Measurements from ENCODE around the gene CENPE. TPM values are rescaled to one million over a fixed set of nuclear protein-coding genes. Genes with fewer than 3 reads are reported as not detected.

The CENPE gene
- total and polyA plus RNA-seq, 12 donors, result 0.09 to 2.6 (median 0.61) TPM

DNA sequence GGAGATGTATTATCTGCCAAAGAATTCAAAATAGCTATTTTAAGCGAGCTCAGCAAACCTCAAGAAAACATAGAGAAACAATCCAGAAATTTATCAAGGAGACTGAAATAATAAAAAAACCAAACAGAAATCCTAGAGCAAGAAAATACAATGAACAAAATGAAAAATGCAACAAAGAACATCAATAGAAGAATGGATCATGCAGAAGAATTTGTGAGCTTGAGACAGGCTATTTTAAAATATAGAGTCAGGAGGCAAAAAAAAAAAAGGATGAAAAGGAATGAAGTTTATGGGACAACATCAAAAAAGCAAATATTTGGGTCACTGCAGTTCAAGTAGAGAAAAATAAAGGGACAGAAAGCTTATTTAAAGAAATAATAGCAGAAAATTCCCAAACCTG is 29.1 kb downstream of the CENPE start:
- DNase-seq, result no peak
- intact Hi-C loops (cut with DNase I), result no loop called here

DNA sequence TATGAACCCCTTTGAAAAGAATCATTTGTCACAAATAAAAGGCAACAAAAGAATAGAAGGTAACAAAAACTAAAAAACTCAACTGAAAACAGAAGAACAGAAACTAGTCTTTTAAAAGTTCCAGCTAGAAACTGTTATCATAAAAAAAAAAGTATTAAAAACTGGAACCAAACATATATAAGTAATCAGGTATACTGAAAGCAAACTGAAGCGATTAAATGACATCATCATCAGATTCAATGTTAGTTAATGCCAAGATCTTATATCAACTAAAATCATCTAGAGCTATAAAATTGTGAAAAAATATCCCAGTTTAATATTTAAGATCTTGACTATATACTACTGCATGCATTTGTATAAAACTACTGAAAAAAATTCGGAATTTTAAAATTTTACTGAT is 36.0 kb downstream of the CENPE start:
- TF ChIP-seq, protein P1, sequence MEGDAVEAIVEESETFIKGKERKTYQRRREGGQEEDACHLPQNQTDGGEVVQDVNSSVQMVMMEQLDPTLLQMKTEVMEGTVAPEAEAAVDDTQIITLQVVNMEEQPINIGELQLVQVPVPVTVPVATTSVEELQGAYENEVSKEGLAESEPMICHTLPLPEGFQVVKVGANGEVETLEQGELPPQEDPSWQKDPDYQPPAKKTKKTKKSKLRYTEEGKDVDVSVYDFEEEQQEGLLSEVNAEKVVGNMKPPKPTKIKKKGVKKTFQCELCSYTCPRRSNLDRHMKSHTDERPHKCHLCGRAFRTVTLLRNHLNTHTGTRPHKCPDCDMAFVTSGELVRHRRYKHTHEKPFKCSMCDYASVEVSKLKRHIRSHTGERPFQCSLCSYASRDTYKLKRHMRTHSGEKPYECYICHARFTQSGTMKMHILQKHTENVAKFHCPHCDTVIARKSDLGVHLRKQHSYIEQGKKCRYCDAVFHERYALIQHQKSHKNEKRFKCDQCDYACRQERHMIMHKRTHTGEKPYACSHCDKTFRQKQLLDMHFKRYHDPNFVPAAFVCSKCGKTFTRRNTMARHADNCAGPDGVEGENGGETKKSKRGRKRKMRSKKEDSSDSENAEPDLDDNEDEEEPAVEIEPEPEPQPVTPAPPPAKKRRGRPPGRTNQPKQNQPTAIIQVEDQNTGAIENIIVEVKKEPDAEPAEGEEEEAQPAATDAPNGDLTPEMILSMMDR (IDR thresholded peaks at IDR 0.05), result no peak
- no peak overlapping the region for H3K4me3 ChIP-seq
- H3K36me3 ChIP-seq, result peaks cover 0 to 19% (median 0%) of the 10 kb centered on the region in 9 donors
- intact Hi-C loops (cut with DNase I), result no loop called here
- DNase-seq (no peak), ATAC-seq (no peak)
- no peaks in the 10 kb centered on the region for H3K9me3 ChIP-seq
- no peak overlapping the region for H3K27ac ChIP-seq
- WGBS, 2 donors, result 99% methylated on average over 2 of the region's 2 CpGs
- H3K27me3 ChIP-seq, result no peaks in the 10 kb centered on the region
- no peaks in the 10 kb centered on the region for H3K4me1 ChIP-seq

More for the DNA sequence above, 29.1 kb downstream of the CENPE start:
- no peak for ATAC-seq
- Histone ChIP-seq H3K9me3 (peaks cover 0 to 23% (median 10%) of the 10 kb centered on the region in 11 donors), H3K27me3 (no peaks in the 10 kb centered on the region), H3K36me3 (peaks cover 0 to 25% (median 0%) of the 10 kb centered on the region in 9 donors), H3K4me1 (no peaks in the 10 kb centered on the region), H3K4me3 (no peak overlapping the region), H3K27ac (no peak overlapping the region)
- WGBS, 2 donors, result 98 to 100% methylated on average over 1 of the region's 1 CpG
- TF ChIP-seq, protein P1 (IDR thresholded peaks at IDR 0.05), result no peak

DNA sequence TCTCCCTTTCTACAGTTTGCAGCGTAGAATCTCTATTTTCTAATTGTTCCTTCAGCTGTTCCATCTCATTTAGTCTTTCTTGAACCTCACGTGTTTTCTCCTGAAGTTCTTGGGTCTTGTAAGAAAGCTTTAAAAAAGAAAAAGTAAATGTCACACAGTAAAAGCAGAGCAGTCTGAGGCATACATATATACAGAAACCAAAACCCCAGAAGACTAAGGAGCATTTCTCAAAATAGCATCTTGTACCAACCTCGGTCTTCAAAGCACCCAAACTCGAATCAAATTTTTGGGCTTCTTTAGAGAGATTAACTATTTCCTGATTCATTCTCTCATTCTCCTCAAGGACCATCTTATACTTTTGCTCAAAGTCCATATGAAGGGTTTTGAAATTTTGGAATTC is 39.4 kb downstream of the CENPE start:
- Histone ChIP-seq H3K9me3 (peaks cover 0 to 10% (median 0%) of the 10 kb centered on the region in 11 donors), H3K36me3 (peaks cover 0 to 19% (median 0%) of the 10 kb centered on the region in 9 donors), H3K4me1 (no peaks in the 10 kb centered on the region), H3K4me3 (no peak overlapping the region), H3K27ac (no peak overlapping the region), H3K27me3 (no peaks in the 10 kb centered on the region)
- ATAC-seq (no peak), DNase-seq (no peak)
- 88 to 89% methylated on average over 4 of the region's 4 CpGs for WGBS, 2 donors
- intact Hi-C loops (cut with DNase I), result no loop called here
- TF ChIP-seq, protein P1 (IDR thresholded peaks at IDR 0.05), result no peak

DNA sequence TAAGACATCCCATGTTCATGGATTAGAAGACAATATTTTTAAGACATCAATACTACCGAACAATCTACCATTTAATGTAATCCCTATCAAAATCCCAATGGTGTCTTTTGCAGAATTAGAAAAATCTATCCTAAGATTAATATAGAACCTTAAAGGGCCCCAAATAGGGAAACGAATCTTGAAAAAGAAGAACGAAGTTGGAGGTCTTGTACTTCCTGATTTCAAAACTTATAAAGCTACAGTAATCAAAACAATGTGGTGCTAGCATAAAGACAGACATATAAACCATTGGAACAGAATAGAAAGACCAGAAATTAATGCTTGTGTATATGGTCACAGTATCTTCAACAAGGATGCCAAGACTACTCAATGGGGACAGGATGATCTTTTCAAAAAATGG is 42.0 kb downstream of the CENPE start:
- H3K27me3 ChIP-seq, result no peaks in the 10 kb centered on the region
- intact Hi-C loops (cut with DNase I), result no loop called here
- peaks cover 0 to 17% (median 0%) of the 10 kb centered on the region in 9 donors for H3K36me3 ChIP-seq
- ATAC-seq, result no peak
- H3K4me1 ChIP-seq, result no peaks in the 10 kb centered on the region
- H3K4me3 ChIP-seq, result no peak overlapping the region
- peaks cover 0 to 10% (median 0%) of the 10 kb centered on the region in 11 donors for H3K9me3 ChIP-seq
- H3K27ac ChIP-seq, result no peak overlapping the region
- TF ChIP-seq, protein P1 (IDR thresholded peaks at IDR 0.05), result no peak
- 90 to 92% methylated on average over 3 of the region's 3 CpGs for WGBS, 2 donors
- no peak for DNase-seq
